Endothelial cell of umbilical vein (primary cell): ENCODE data around the gene AP5S1. TPM values are rescaled to one million over a fixed set of nuclear protein-coding genes. Genes with fewer than 3 reads are reported as not detected.

Experiments
- BruUV-seq: library from RNA; stranded (reverse); fragments of 400-500 nt; replicated peaks from 2 replicates; lab custom pipeline; 2021; lab: Mats Ljungman, UMichigan
- CTCF ChIA-PET: fragments of 300-600, 350-600 bp; sonication (Branson Sonifier 250); formaldehyde crosslinking; loops from one replicate; lab custom pipeline; 2021; ENCODE audit warnings: antibody characterized with exemption, inconsistent platforms; lab: Charles Lee
- POLR2A ChIA-PET: fragments of 300-600, 350-600 bp; sonication (Branson Sonifier 250); formaldehyde crosslinking; loops from one replicate; lab custom pipeline; 2021; ENCODE audit warnings: antibody characterized with exemption, inconsistent platforms; lab: Charles Lee
- DNase-seq: peaks from one replicate; pipeline ENCODE4 v3.0.0-alpha.2; 2011; ENCODE audit warnings: low read depth, low spot score
- FAIRE-seq: peaks from 2 replicates; lab custom pipeline; 2011; peaks lifted over from hg19 to GRCh38; lab: Jason Lieb, UNC
- H2AFZ ChIP-seq: 2 replicates; pipeline ENCODE4 v1.6.0; 2012; ENCODE audit warnings: low read depth, low read length, control low read depth, inconsistent platforms
- H3K27ac ChIP-seq: 2 replicates; pipeline ENCODE4 v1.5.1; 2011; ENCODE audit warnings: low read depth, mild to moderate bottlenecking, control low read depth, low read length, moderate library complexity; ENCODE audit not compliant: insufficient read depth
- H3K27me3 ChIP-seq, 2 experiments: 2 replicates each; pipeline versions ENCODE4 v1.6.0 to v1.6.1; 2011; ENCODE audit warnings: low read length in 2 of 2, mixed read lengths in 1 of 2; ENCODE audit not compliant: control insufficient read depth in 2 of 2, insufficient read depth in 2 of 2
- H3K36me3 ChIP-seq, 2 experiments: 2 replicates in 1 of 2; 3 replicates in 1 of 2; pipeline ENCODE4 v1.5.1; 2011; ENCODE audit warnings: low read length in 2 of 2, mild to moderate bottlenecking in 1 of 2, moderate library complexity in 1 of 2; ENCODE audit not compliant: control insufficient read depth in 2 of 2, insufficient read depth in 2 of 2; ENCODE audit errors: extremely low read depth in 1 of 2
- H3K4me1 ChIP-seq: 3 replicates; pipeline ENCODE4 v1.5.1; 2011; ENCODE audit warnings: mild to moderate bottlenecking, low read length; ENCODE audit not compliant: control insufficient read depth, insufficient read depth; ENCODE audit errors: extremely low read depth
- H3K4me2 ChIP-seq: 2 replicates; pipeline ENCODE4 v1.6.1; 2011; ENCODE audit warnings: low read length, control low read depth, mixed read lengths; ENCODE audit not compliant: insufficient read depth
- H3K4me3 ChIP-seq, 3 experiments: fragments of 200-600 bp in 1 of 3; sonication (generic), shearing (Covaris generic) in 1 of 3; replicated peaks in 1 of 3; 2 replicates each; pipeline ENCODE4 v1.5.1; 2011 to 2016; ENCODE audit warnings: control low read depth in 3 of 3, low read length in 3 of 3, mild to moderate bottlenecking in 2 of 3, inconsistent platforms in 1 of 3, low read depth in 1 of 3, moderate library complexity in 1 of 3; ENCODE audit not compliant: insufficient read depth in 1 of 3
- H3K79me2 ChIP-seq: 2 replicates; pipeline ENCODE4 v1.6.0; 2012; ENCODE audit warnings: low read length, inconsistent platforms; ENCODE audit not compliant: control insufficient read depth, insufficient read depth
- H3K9ac ChIP-seq: replicated peaks from 2 replicates; pipeline ENCODE3; 2011; ENCODE audit warnings: low read length, control low read depth; ENCODE audit not compliant: insufficient read depth; ENCODE audit errors: extremely low read depth
- H3K9me1 ChIP-seq: replicated peaks from 3 replicates; pipeline ENCODE4 v1.6.0; 2011; ENCODE audit warnings: mild to moderate bottlenecking, low read length; ENCODE audit not compliant: control insufficient read depth, insufficient read depth; ENCODE audit errors: extremely low read depth
- H3K9me3 ChIP-seq: replicated peaks from 2 replicates; pipeline ENCODE4 v1.5.1; 2012; ENCODE audit warnings: low read length, inconsistent platforms; ENCODE audit not compliant: control insufficient read depth, insufficient read depth
- H4K20me1 ChIP-seq: replicated peaks from 2 replicates; pipeline ENCODE3; 2011; ENCODE audit warnings: mild to moderate bottlenecking, low read length; ENCODE audit not compliant: control insufficient read depth, insufficient read depth; ENCODE audit errors: extremely low read depth
- EZH2 ChIP-seq: IDR thresholded peaks from 2 replicates; pipeline ENCODE4 v1.6.1; 2012; ENCODE audit warnings: borderline replicate concordance, low read depth, mild to moderate bottlenecking, moderate library complexity, low read length, inconsistent platforms; ENCODE audit not compliant: severe bottlenecking
- FOS ChIP-seq: IDR thresholded peaks from 2 replicates; pipeline ENCODE4 v1.6.1; 2011; ENCODE audit warnings: mild to moderate bottlenecking, low read length, moderate library complexity, borderline replicate concordance; ENCODE audit not compliant: insufficient read depth
- GATA2 ChIP-seq: IDR thresholded peaks from 2 replicates; pipeline ENCODE4 v1.7.0; 2011; ENCODE audit warnings: low read depth, mild to moderate bottlenecking, moderate library complexity, mixed read lengths, low read length; ENCODE audit not compliant: insufficient read length, insufficient read depth
- JUN ChIP-seq: IDR thresholded peaks from 2 replicates; pipeline ENCODE4 v1.6.1; 2011; ENCODE audit warnings: borderline replicate concordance, low read depth; ENCODE audit not compliant: insufficient read length, insufficient read depth
- MAX ChIP-seq: IDR thresholded peaks from 2 replicates; pipeline ENCODE4 v1.6.1; 2011; ENCODE audit not compliant: insufficient read depth, insufficient read length
- MYC ChIP-seq: IDR thresholded peaks from one replicate; pipeline ENCODE4 v1.6.1; 2011; ENCODE audit warnings: mild to moderate bottlenecking, low read depth, low read length
- POLR2A ChIP-seq: IDR thresholded peaks from 2 replicates; pipeline ENCODE4 v1.6.1; 2012; ENCODE audit warnings: low read depth, mild to moderate bottlenecking, control low read depth, low read length
- POLR2AphosphoS5 ChIP-seq: IDR thresholded peaks from 2 replicates; pipeline ENCODE4 v1.6.1; 2012; ENCODE audit warnings: low read depth, mild to moderate bottlenecking, control low read depth, low read length, moderate library complexity; ENCODE audit not compliant: insufficient read depth
- dilution Hi-C: fragments of 300-500 bp; cut with MboI; formaldehyde crosslinking; loops from one replicate; pipeline ENCODE4 v1.15.0; 2019; ENCODE audit warnings: low sequenced_read_pairs; ENCODE audit not compliant: extremely low pct_ligation_motif_present
- intact Hi-C: fragments of 100-400 bp; cut with micrococcal nuclease; formaldehyde crosslinking; loops from one replicate; pipeline ENCODE4 v1.10.0; 2022
- polyA plus RNA-seq, 4 experiments: library from polyadenylated mRNA; depleted of rRNA in 3 of 4; stranded (reverse) in 3 of 4; unstranded in 1 of 4; fragments of >200 nt; gene quantifications; 2 replicates each; pipeline versions ENCODE4 v1.2.1 to v1.2.3, GENCODE V29; 2011 to 2012; ENCODE audit warnings: missing spikeins in 1 of 4
- total RNA-seq: library from RNA; stranded (reverse); gene quantifications from 2 replicates; pipeline ENCODE4 v1.2.3, GENCODE V29; 2021
- TF ChIP-seq, protein P1 (sequence below), 2 donors: IDR thresholded peaks; 1 replicate in 1 of 2; 2 replicates in 1 of 2; pipeline ENCODE4 v1.5.1; 2011; ENCODE audit warnings: low read length in 2 of 2, mild to moderate bottlenecking in 2 of 2, moderate library complexity in 2 of 2, control low read depth in 1 of 2, inconsistent platforms in 1 of 2, low read depth in 1 of 2; ENCODE audit not compliant: insufficient read depth in 1 of 2; ENCODE audit errors: extremely low read depth in 1 of 2

Gene AP5S1
- total and polyA plus RNA-seq, 2 donors (not counting 3 experiments of a cell fraction or from before 2014, with no cell fraction given), result 15.7 to 22.0 TPM

DNA sequence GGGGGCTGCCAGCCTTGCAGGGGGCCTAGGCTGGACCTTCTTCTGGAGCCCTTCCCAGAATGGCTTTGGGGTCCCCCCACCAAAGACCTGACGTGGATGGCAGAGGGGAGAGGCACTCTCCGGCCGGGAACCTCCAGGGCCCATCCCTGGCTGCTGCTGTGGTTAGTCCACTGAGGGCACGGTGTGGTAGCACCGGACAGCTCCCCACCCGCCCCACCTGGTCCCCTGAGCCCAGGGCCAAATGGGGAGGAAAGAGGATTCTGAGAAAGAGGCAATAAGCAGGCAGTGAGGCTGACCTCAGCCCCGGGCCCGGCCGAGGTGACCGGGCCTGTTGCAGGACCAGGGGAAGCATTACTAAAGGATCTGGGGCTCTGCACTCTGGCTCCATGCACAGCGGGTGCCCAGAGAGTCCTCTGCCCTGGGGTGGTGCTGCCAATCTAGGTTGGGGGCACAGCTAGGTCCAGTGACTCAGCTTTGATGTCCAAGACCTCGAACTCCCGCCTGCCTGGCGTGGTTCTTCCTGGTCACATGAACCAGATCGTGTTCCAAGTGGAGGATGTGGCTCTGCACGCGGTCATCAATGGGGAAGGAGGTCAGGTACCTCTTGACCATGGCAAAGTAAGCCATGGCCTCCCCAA, 36.0 kb upstream of the AP5S1 start:
- BruUV-seq, result no TSS peak
- H3K27ac ChIP-seq, result no peak overlapping the region
- H3K4me3 ChIP-seq, result no peak overlapping the region
- dilution Hi-C loops, result no loop called here
- ChIA-PET POLR2A (no interaction called here), CTCF (interaction anchor here (7.6 kb wide), 1 partner anchor 35 kb away, joined by 214 read pairs; the partner anchor contains the start of gene AP5S1)
- H3K9me3 ChIP-seq, result no peaks in the 10 kb centered on the region
- H3K9ac ChIP-seq, result no peak overlapping the region
- H3K9me1 ChIP-seq, result no peaks in the 10 kb centered on the region
- H3K36me3 ChIP-seq, result peaks cover 0 to 5% of the 10 kb centered on the region in 2 experiments
- H3K4me2 ChIP-seq, result peak overlapping the region; percentile 5
- FAIRE-seq (peak; percentile 18), DNase-seq (no peak)
- intact Hi-C loops, result no loop called here
- TF ChIP-seq POLR2A, result peak; percentile 13
- TF ChIP-seq FOS, result no peak
- H3K4me1 ChIP-seq, result peaks cover 22% of the 10 kb centered on the region
- H3K79me2 ChIP-seq, result peaks cover 31% of the 10 kb centered on the region
- H4K20me1 ChIP-seq, result no peaks in the 10 kb centered on the region
- no peak overlapping the region for H2AFZ ChIP-seq
- H3K27me3 ChIP-seq, result peaks cover 2 to 6% of the 10 kb centered on the region in 2 experiments

GRCh38 chr20:3784863-3785239, 35.5 kb upstream of the AP5S1 start:
- ChIA-PET POLR2A (no interaction called here), CTCF (interaction anchor here (0.6 to 7.6 kb wide), 5 partner anchors 18 to 67 kb away, joined by 3 to 214 read pairs (median 6); partner anchors contain the start of gene AP5S1)
- H3K9me1 ChIP-seq, result no peaks in the 10 kb centered on the region
- no peak for TF ChIP-seq EZH2
- no peak for TF ChIP-seq MYC
- TF ChIP-seq POLR2AphosphoS5, result no peak
- TF ChIP-seq JUN, result no peak
- TF ChIP-seq MAX, result no peak
- no peak for TF ChIP-seq GATA2
- TF ChIP-seq FOS, result no peak
- TF ChIP-seq POLR2A, result no peak
- TF ChIP-seq, protein P1, sequence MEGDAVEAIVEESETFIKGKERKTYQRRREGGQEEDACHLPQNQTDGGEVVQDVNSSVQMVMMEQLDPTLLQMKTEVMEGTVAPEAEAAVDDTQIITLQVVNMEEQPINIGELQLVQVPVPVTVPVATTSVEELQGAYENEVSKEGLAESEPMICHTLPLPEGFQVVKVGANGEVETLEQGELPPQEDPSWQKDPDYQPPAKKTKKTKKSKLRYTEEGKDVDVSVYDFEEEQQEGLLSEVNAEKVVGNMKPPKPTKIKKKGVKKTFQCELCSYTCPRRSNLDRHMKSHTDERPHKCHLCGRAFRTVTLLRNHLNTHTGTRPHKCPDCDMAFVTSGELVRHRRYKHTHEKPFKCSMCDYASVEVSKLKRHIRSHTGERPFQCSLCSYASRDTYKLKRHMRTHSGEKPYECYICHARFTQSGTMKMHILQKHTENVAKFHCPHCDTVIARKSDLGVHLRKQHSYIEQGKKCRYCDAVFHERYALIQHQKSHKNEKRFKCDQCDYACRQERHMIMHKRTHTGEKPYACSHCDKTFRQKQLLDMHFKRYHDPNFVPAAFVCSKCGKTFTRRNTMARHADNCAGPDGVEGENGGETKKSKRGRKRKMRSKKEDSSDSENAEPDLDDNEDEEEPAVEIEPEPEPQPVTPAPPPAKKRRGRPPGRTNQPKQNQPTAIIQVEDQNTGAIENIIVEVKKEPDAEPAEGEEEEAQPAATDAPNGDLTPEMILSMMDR (IDR thresholded peaks at IDR 0.05; ENCODE audit: extremely low read depth in 1 of 2, insufficient read depth in 1 of 2, low read depth in 1 of 2, low read length in 2 of 2), result no peak
- no peak overlapping the region for H3K9ac ChIP-seq
- DNase-seq, result no peak
- FAIRE-seq, result no peak
- H3K4me3 ChIP-seq, result peak overlapping the region in 1 of 3 experiments; percentile 1
- no peak overlapping the region for H2AFZ ChIP-seq
- H4K20me1 ChIP-seq, result no peaks in the 10 kb centered on the region
- BruUV-seq, result no TSS peak
- peaks cover 0 to under 1% of the 10 kb centered on the region in 2 experiments for H3K27me3 ChIP-seq
- H3K27ac ChIP-seq, result no peak overlapping the region
- peaks cover 31% of the 10 kb centered on the region for H3K79me2 ChIP-seq
- H3K4me1 ChIP-seq, result peaks cover 22% of the 10 kb centered on the region
- peak overlapping the region; percentile 66 for H3K4me2 ChIP-seq
- H3K9me3 ChIP-seq, result no peaks in the 10 kb centered on the region
- intact Hi-C loops (no loop called here), dilution Hi-C loops (no loop called here)
- H3K36me3 ChIP-seq, result peaks cover 0 to 5% of the 10 kb centered on the region in 2 experiments
